HG03139 (cell line): ENCODE data around the gene CEBPA.

ENCODE experiments used
- ATAC-seq: cut with Tn5 transposase; IDR thresholded peaks from one replicate; pipeline ENCODE4 v1.9.1; 2021; ENCODE audit not compliant: unreplicated experiment

CEBPA gene

GRCh38 chr19:33302175-33302973 lies at the start of gene CEBPA:
TSS of gene CEBPA (minus strand) at chr19:33302534. CDS start at chr19:33302414, 120 bp downstream.
- peak; percentile 75 for ATAC-seq

- no peak for ATAC-seq
Measured at GRCh38 chr19:33350538-33351309, 48.4 kb upstream of the CEBPA start.

GRCh38 chr19:33349319-33350289 lies 47.3 kb upstream of the CEBPA start:
- ATAC-seq: no peak

- no peak for ATAC-seq
Measured at GRCh38 chr19:33348301-33349010, 46.1 kb upstream of the CEBPA start.

GRCh38 chr19:33347300-33347699 lies 45.0 kb upstream of the CEBPA start:
- ATAC-seq: no peak

GRCh38 chr19:33346665-33347064 lies 44.3 kb upstream of the CEBPA start:
- ATAC-seq: no peak

- ATAC-seq: no peak
Measured at GRCh38 chr19:33345163-33345562, 42.8 kb upstream of the CEBPA start.

- ATAC-seq: no peak
Measured at GRCh38 chr19:33344573-33344925, 42.2 kb upstream of the CEBPA start.

- ATAC-seq: no peak
Measured at GRCh38 chr19:33343859-33344572, 41.7 kb upstream of the CEBPA start.

- ATAC-seq: no peak
Measured at GRCh38 chr19:33343301-33343700, 41.0 kb upstream of the CEBPA start.

- ATAC-seq: no peak
Measured at GRCh38 chr19:33340991-33341390, 38.7 kb upstream of the CEBPA start.

- no peak for ATAC-seq
Measured at GRCh38 chr19:33339016-33339984, 37.0 kb upstream of the CEBPA start.

GRCh38 chr19:33335446-33335845 lies 33.1 kb upstream of the CEBPA start:
- ATAC-seq: no peak

- no peak for ATAC-seq
Measured at GRCh38 chr19:33334271-33334670, 31.9 kb upstream of the CEBPA start.

GRCh38 chr19:33333642-33334041 lies 31.3 kb upstream of the CEBPA start:
- ATAC-seq: no peak

GRCh38 chr19:33333151-33333550 lies 30.8 kb upstream of the CEBPA start:
- no peak for ATAC-seq

GRCh38 chr19:33332248-33332647 lies 29.9 kb upstream of the CEBPA start:
- ATAC-seq: no peak

GRCh38 chr19:33329736-33330135 lies 27.4 kb upstream of the CEBPA start:
- ATAC-seq: no peak

- ATAC-seq: no peak
Measured at GRCh38 chr19:33329060-33329459, 26.7 kb upstream of the CEBPA start.
